Measurements from ENCODE around the gene THSD7A.

GRCh38 chr7:11612737-11613136, 219.3 kb downstream of the THSD7A start:
- TF ChIP-seq CTCF (conservative IDR thresholded peaks at IDR 0.05; ENCODE audit: low read depth, low read length) (no peak), USF2 (IDR thresholded peaks at IDR 0.05; ENCODE audit: low read depth, low read length) (no peak), NFE2L2 (IDR thresholded peaks at IDR 0.05; ENCODE audit: low read depth, low read length) (no peak), BHLHE40 (IDR thresholded peaks at IDR 0.05; ENCODE audit: low read depth, low read length) (no peak), MAFK (IDR thresholded peaks at IDR 0.05; ENCODE audit: low read depth, low read length) (no peak), POLR2A (IDR thresholded peaks at IDR 0.05; ENCODE audit: low read depth, low read length) (no peak), MXI1 (IDR thresholded peaks at IDR 0.05; ENCODE audit: borderline replicate concordance, low read depth, low read length) (no peak), RAD21 (IDR thresholded peaks at IDR 0.05; ENCODE audit: low read length) (no peak), RFX5 (IDR thresholded peaks at IDR 0.05; ENCODE audit: low read depth, low read length) (no peak), FOS (IDR thresholded peaks at IDR 0.05; ENCODE audit: low read depth, low read length) (no peak), MAZ (IDR thresholded peaks at IDR 0.05; ENCODE audit: borderline replicate concordance, low read depth, low read length) (no peak), RCOR1 (IDR thresholded peaks at IDR 0.05; ENCODE audit: insufficient replicate concordance, low read length) (no peak), SMC3 (IDR thresholded peaks at IDR 0.05; ENCODE audit: low read depth, low read length) (no peak), CEBPB (IDR thresholded peaks at IDR 0.05; ENCODE audit: low read depth, low read length) (no peak)

Data from IMR-90 (cell line).